Right cardiac atrium (tissue), 5 donors: ENCODE measurements around the gene TGFBR3. TPM values are rescaled to one million over a fixed set of nuclear protein-coding genes. Genes with fewer than 3 reads are reported as not detected.
A peak's percentile ranks its signal among the peaks of the same experiment; 100 is the strongest.

Experiments
- ATAC-seq, 2 donors: fragments of 200-7000 bp; cut with Tn5 transposase; one replicate each; pipeline versions ENCODE4 v1.8.0 to v1.9.1; 2020; ENCODE audit warnings: moderate library complexity in 2 of 2, mild to moderate bottlenecking in 1 of 2
- DNase-seq, 3 donors: peaks; one replicate each; pipeline ENCODE4 v3.0.0-alpha.2; 2020
- H3K27ac ChIP-seq: one replicate; pipeline ENCODE4 v1.5.1; 2013; ENCODE audit warnings: mild to moderate bottlenecking, low read length, control low read depth, moderate library complexity
- H3K27me3 ChIP-seq: one replicate; pipeline ENCODE4 v1.6.1; 2013; ENCODE audit not compliant: control insufficient read depth, insufficient read depth
- H3K4me1 ChIP-seq: one replicate; pipeline ENCODE4 v1.6.1; 2013; ENCODE audit warnings: low read length; ENCODE audit not compliant: control insufficient read depth, insufficient read depth
- H3K4me3 ChIP-seq: one replicate; pipeline ENCODE4 v1.5.1; 2013; ENCODE audit warnings: low read length, control low read depth
- H3K9me3 ChIP-seq: one replicate; pipeline ENCODE4 v1.6.1; 2013; ENCODE audit warnings: low read length; ENCODE audit not compliant: control insufficient read depth
- WGBS: extraction: QIAGEN DNeasy Blood & Tissue Kit; methylation state at CpG from one replicate; pipeline ENCODE4 v1.1.7; 2013; 5-methylcytosine and 5-hydroxymethylcytosine counted together
- intact Hi-C, 4 donors: fragments of 100-400 bp; cut with DNase I; formaldehyde crosslinking; loops; one replicate each; pipeline versions ENCODE4 v1.11.0 to v1.14.0; 2022 to 2023
- polyA plus RNA-seq: library from polyadenylated mRNA; stranded (reverse); fragments of 200-250 nt; gene quantifications from one replicate; pipeline ENCODE4 v1.2.3, GENCODE V29; 2013
- total RNA-seq, 4 donors: library from RNA; stranded (reverse); fragmentation: NEBNext Ultra II Directional; extraction: Animal tissue kit (Norgen Biotek cat#: 25700); gene quantifications; one replicate each; pipeline ENCODE4 v1.2.1, GENCODE V29; 2021
- donor health status: healthy with polysubstance abuse.
- donor health status: DM: no; HTN: yes; CAD: no.
- donor health status: DM: no; HTN: no; CAD: no.
- donor health status: DM: no; HTN: yes; CAD: no; lungs with severe emphysema.
- donor health status: DM: yes; HTN: yes; CAD: no.

TGFBR3 gene
- total and polyA plus RNA-seq, 5 donors = 14.5 to 52.4 (median 38.9) TPM

GRCh38 chr1:91653183-91653582 lies 232.8 kb downstream of the TGFBR3 start:
- Histone ChIP-seq H3K27ac (no peak overlapping the region), H3K4me1 (peaks cover 7% of the 10 kb centered on the region), H3K9me3 (no peaks in the 10 kb centered on the region), H3K4me3 (no peak overlapping the region), H3K27me3 (no peaks in the 10 kb centered on the region)
- DNase-seq = no peak
- ATAC-seq = no peak
- intact Hi-C loops = no loop called here
- 88% methylated on average over 1 of the region's 1 CpG for WGBS

GRCh38 chr1:91651661-91652071 lies 234.3 kb downstream of the TGFBR3 start:
- Histone ChIP-seq H3K27me3 (no peaks in the 10 kb centered on the region), H3K9me3 (no peaks in the 10 kb centered on the region), H3K4me1 (peaks cover 7% of the 10 kb centered on the region), H3K27ac (peak overlapping the region; percentile 54), H3K4me3 (no peak overlapping the region)
- ATAC-seq (peak; percentile 59 to 66), DNase-seq (peak; percentile 57 to 76 (median 74))
- intact Hi-C loops = no loop called here
- 41% methylated on average over 5 of the region's 5 CpGs for WGBS

GRCh38 chr1:91651243-91651642 lies 234.7 kb downstream of the TGFBR3 start:
- DNase-seq = no peak
- H3K27me3 ChIP-seq = no peaks in the 10 kb centered on the region
- intact Hi-C loops = no loop called here
- no peak overlapping the region for H3K4me3 ChIP-seq
- H3K9me3 ChIP-seq = no peaks in the 10 kb centered on the region
- peak overlapping the region; percentile 54 for H3K27ac ChIP-seq
- ATAC-seq = peak; percentile 3 to 8
- 65% methylated on average over 4 of the region's 4 CpGs for WGBS
- H3K4me1 ChIP-seq = peaks cover 7% of the 10 kb centered on the region

- 59% methylated on average over 1 of the region's 1 CpG for WGBS
- H3K4me1 ChIP-seq = peaks cover 7% of the 10 kb centered on the region
- no peak overlapping the region for H3K4me3 ChIP-seq
- no peaks in the 10 kb centered on the region for H3K9me3 ChIP-seq
- intact Hi-C loops = no loop called here
- DNase-seq (peak; percentile 67 to 85 (median 82)), ATAC-seq (peak; percentile 92 to 95)
- peak overlapping the region; percentile 54 for H3K27ac ChIP-seq
- no peaks in the 10 kb centered on the region for H3K27me3 ChIP-seq
Measured at GRCh38 chr1:91650764-91651163, 235.2 kb downstream of the TGFBR3 start.

- H3K4me1 ChIP-seq = peaks cover 7% of the 10 kb centered on the region
- no peak overlapping the region for H3K27ac ChIP-seq
- ATAC-seq (no peak), DNase-seq (no peak)
- no peaks in the 10 kb centered on the region for H3K9me3 ChIP-seq
- intact Hi-C loops = no loop called here
- 93% methylated on average over 2 of the region's 2 CpGs for WGBS
- H3K4me3 ChIP-seq = no peak overlapping the region
- H3K27me3 ChIP-seq = no peaks in the 10 kb centered on the region
Measured at GRCh38 chr1:91647061-91647460, 238.9 kb downstream of the TGFBR3 start.

GRCh38 chr1:91645031-91645430 lies 240.9 kb downstream of the TGFBR3 start:
- Histone ChIP-seq H3K27me3 (no peaks in the 10 kb centered on the region), H3K27ac (no peak overlapping the region), H3K4me3 (no peak overlapping the region), H3K4me1 (no peaks in the 10 kb centered on the region), H3K9me3 (no peaks in the 10 kb centered on the region)
- DNase-seq = no peak
- no peak for ATAC-seq
- WGBS = 76% methylated on average over 6 of the region's 6 CpGs
- intact Hi-C loops = no loop called here

GRCh38 chr1:91643431-91643830 lies 242.5 kb downstream of the TGFBR3 start:
- Histone ChIP-seq H3K9me3 (no peaks in the 10 kb centered on the region), H3K27me3 (no peaks in the 10 kb centered on the region), H3K27ac (no peak overlapping the region), H3K4me3 (no peak overlapping the region), H3K4me1 (no peaks in the 10 kb centered on the region)
- intact Hi-C loops = no loop called here
- 82% methylated on average over 4 of the region's 4 CpGs for WGBS
- DNase-seq = no peak
- ATAC-seq = no peak

GRCh38 chr1:91640877-91641526 lies 244.9 kb downstream of the TGFBR3 start:
- intact Hi-C loops = no loop called here
- WGBS = 82% methylated on average over 4 of the region's 4 CpGs
- no peaks in the 10 kb centered on the region for H3K9me3 ChIP-seq
- DNase-seq (no peak), ATAC-seq (no peak)
- no peak overlapping the region for H3K4me3 ChIP-seq
- H3K27me3 ChIP-seq = no peaks in the 10 kb centered on the region
- no peaks in the 10 kb centered on the region for H3K4me1 ChIP-seq
- H3K27ac ChIP-seq = no peak overlapping the region

- Histone ChIP-seq H3K4me1 (no peaks in the 10 kb centered on the region), H3K4me3 (no peak overlapping the region), H3K27ac (no peak overlapping the region), H3K27me3 (no peaks in the 10 kb centered on the region), H3K9me3 (no peaks in the 10 kb centered on the region)
- DNase-seq (peak in 2 of 3 donors; percentile 28 to 69), ATAC-seq (peak; percentile 80 to 92)
- 58% methylated on average over 8 of the region's 8 CpGs for WGBS
- intact Hi-C loops = no loop called here
Measured at GRCh38 chr1:91637539-91637994, 248.4 kb downstream of the TGFBR3 start.

GRCh38 chr1:91635763-91636162 lies 250.2 kb downstream of the TGFBR3 start:
- WGBS = 88% methylated on average over 4 of the region's 4 CpGs
- H3K27me3 ChIP-seq = no peaks in the 10 kb centered on the region
- H3K9me3 ChIP-seq = no peaks in the 10 kb centered on the region
- no peaks in the 10 kb centered on the region for H3K4me1 ChIP-seq
- ATAC-seq (no peak), DNase-seq (no peak)
- no peak overlapping the region for H3K4me3 ChIP-seq
- no peak overlapping the region for H3K27ac ChIP-seq
- intact Hi-C loops = no loop called here

- Histone ChIP-seq H3K4me3 (no peak overlapping the region), H3K4me1 (no peaks in the 10 kb centered on the region), H3K9me3 (no peaks in the 10 kb centered on the region), H3K27me3 (no peaks in the 10 kb centered on the region), H3K27ac (no peak overlapping the region)
- DNase-seq = no peak
- WGBS = 95% methylated on average over 3 of the region's 3 CpGs
- no peak for ATAC-seq
- intact Hi-C loops = no loop called here
Measured at GRCh38 chr1:91633438-91633837, 252.5 kb downstream of the TGFBR3 start.
